ENCODE measurements around the gene BIN1. TPM values are rescaled to one million over a fixed set of nuclear protein-coding genes. Genes with fewer than 3 reads are reported as not detected.

BIN1 gene
- total RNA-seq, 1 donor from 2014 or later: 15.8 TPM

DNA sequence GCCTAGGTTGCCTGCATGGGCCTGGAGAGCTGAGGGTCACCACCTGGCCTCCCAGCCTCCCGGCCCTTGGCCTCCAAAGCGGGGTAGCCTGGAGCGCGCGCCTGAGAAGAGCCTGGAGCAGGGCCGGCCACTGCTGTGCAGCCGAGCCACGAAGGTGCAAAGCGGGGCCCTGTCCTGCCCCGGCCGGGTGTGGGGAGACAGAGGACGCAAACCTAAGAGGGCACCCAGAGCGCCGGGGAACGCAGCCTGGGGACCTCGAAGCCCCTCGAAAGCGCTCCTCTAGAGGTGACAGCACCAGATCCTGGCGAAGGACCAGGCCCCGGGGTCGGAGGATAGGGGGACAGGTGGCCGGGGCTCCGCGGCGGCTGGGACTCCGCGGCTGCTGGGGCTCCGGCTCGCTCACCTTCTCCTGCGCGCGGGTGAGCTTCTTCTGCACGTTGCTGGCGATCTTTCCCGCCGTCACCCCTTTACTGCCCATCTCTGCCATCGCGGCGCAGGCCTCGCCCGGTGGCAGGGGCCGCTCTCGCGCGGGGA is 430 bp downstream of the BIN1 start:
- Histone ChIP-seq H3K27ac (replicated peaks) (peak overlapping the region; percentile 84), H3K9me3 (replicated peaks) (no peaks in the 10 kb centered on the region), H3K27me3 (ENCODE audit: low read depth) (no peaks in the 10 kb centered on the region), H3K4me3 (peak overlapping the region; percentile 87), H3K36me3 (no peaks in the 10 kb centered on the region), H3K4me1 (peaks cover 49% of the 10 kb centered on the region)
- intact Hi-C loops (cut with micrococcal nuclease): no loop called here
- TF ChIP-seq, protein P1, sequence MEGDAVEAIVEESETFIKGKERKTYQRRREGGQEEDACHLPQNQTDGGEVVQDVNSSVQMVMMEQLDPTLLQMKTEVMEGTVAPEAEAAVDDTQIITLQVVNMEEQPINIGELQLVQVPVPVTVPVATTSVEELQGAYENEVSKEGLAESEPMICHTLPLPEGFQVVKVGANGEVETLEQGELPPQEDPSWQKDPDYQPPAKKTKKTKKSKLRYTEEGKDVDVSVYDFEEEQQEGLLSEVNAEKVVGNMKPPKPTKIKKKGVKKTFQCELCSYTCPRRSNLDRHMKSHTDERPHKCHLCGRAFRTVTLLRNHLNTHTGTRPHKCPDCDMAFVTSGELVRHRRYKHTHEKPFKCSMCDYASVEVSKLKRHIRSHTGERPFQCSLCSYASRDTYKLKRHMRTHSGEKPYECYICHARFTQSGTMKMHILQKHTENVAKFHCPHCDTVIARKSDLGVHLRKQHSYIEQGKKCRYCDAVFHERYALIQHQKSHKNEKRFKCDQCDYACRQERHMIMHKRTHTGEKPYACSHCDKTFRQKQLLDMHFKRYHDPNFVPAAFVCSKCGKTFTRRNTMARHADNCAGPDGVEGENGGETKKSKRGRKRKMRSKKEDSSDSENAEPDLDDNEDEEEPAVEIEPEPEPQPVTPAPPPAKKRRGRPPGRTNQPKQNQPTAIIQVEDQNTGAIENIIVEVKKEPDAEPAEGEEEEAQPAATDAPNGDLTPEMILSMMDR (IDR thresholded peaks at IDR 0.05; ENCODE audit: borderline replicate concordance): no peak
- no peak for DNase-seq

DNA sequence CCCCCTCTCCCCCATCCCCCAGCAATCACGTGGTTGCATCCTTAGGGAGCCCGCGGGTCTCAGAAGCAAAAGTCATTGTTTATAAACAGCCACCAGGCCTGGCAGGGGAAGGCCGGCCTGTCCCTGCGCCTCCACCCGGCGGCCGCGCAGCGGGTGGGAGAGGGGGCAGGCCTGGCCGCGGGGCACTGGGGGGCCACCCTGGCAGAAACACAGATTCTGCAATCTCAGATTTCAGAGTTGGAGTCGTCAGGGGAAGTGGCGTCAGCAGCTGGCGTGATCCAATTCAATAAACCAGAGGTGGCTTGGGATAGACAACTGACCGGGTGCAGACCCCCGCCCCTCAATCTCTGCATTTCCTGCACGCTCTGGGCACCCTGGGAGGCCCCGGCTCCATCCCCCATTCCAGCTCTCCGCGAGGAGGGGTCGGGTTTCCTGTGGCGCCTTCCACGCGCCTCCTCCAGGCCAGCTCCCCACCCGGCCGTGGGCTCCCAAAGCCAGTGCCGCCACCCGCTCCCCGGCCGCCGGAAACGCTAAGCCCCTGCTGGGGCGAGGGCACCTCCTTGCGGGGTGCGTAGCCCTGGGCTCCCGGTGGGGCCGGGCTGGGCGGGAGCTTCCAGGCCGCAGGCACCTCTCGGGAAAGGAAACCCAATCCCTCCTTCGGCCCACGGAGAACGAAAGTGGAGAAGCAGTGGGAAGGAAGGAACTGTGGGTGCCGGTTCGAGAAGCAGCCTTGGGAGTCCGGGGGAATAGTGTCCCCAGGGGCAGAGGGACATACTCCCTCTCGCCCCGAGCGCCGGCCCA is 1.1 kb downstream of the BIN1 start:
- intact Hi-C loops (cut with micrococcal nuclease): no loop called here
- Histone ChIP-seq H3K36me3 (no peaks in the 10 kb centered on the region), H3K4me1 (peaks cover 49% of the 10 kb centered on the region)

DNA sequence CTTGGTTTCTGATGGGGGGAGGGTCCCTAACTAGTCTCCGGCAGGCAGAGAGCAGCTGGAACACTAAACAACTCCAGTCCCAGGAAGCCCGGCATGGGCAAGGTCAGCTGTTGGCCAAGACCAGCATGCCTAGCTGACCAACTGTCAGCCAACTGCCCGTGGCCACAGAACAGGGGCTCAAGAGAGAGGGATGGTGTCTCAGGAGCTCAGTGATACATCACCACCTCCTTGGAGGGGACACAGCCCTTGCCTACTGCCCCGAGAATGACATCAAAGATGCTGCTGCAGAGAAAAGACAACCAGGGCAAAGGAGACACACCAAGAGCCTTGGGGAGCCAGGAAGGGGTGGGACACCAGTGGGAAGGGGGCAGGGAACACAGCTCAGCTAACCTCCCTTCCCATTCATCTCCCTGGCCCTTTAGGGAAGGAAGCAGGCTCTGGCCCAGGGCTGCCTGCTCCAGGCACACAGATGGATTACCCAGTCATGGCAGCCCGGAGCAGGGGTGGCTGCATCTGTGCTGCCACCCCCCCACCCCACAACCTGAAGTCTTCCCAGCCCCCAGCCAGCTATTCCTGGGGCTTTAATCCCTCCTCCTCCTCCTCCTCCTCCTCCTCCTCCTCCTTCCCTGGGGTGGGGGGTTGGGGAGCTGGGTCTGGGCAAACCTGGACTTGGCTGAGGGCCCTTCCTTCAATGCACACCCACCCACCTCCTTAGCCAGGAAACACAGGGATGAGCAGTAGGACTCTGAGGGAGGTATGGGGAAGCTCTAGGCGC is 1.9 kb downstream of the BIN1 start:
- peaks cover 49% of the 10 kb centered on the region for H3K4me1 ChIP-seq
- H3K27ac ChIP-seq (replicated peaks): peak overlapping the region; percentile 84
- no peaks in the 10 kb centered on the region for H3K36me3 ChIP-seq
- intact Hi-C loops (cut with micrococcal nuclease): no loop called here
- TF ChIP-seq, protein P1 (IDR thresholded peaks at IDR 0.05; ENCODE audit: borderline replicate concordance): no peak
- no peak for DNase-seq
- no peaks in the 10 kb centered on the region for H3K9me3 ChIP-seq (replicated peaks)
- no peaks in the 10 kb centered on the region for H3K27me3 ChIP-seq (ENCODE audit: low read depth)
- peak overlapping the region; percentile 87 for H3K4me3 ChIP-seq

More for the DNA sequence above, 1.1 kb downstream of the BIN1 start:
- no peaks in the 10 kb centered on the region for H3K9me3 ChIP-seq (replicated peaks)
- no peaks in the 10 kb centered on the region for H3K27me3 ChIP-seq (ENCODE audit: low read depth)
- TF ChIP-seq, protein P1 (IDR thresholded peaks at IDR 0.05; ENCODE audit: borderline replicate concordance): no peak
- DNase-seq: no peak
- peak overlapping the region; percentile 87 for H3K4me3 ChIP-seq
- H3K27ac ChIP-seq (replicated peaks): peak overlapping the region; percentile 84

DNA sequence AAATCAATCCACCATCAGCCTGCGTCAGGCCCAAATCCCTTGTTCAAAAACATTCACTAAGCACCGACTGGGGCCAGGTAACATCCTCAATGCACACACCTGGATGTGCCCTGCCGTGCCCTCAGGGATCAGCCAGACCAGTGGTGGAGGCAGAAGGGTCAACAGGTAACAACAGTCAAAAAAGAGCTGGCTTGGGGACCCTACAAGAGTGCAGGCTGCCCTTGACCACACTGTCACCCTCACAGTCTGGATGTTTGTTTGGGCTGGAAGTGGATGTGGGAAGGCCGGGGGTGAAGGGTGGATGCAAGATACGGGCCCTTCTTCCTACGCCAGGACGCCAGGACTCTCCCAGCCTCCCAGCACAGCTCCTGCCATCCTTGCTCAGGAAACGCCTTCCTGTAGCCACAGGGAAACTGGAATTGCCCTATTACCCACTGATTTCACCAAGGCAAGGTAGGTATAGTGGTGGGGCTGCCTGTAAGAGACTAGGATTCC is 2.7 kb downstream of the BIN1 start:
- TF ChIP-seq, protein P1 (IDR thresholded peaks at IDR 0.05; ENCODE audit: borderline replicate concordance): no peak
- DNase-seq: no peak
- Histone ChIP-seq H3K27me3 (ENCODE audit: low read depth) (no peaks in the 10 kb centered on the region), H3K36me3 (no peaks in the 10 kb centered on the region), H3K4me3 (no peak overlapping the region), H3K27ac (replicated peaks) (no peak overlapping the region), H3K9me3 (replicated peaks) (no peaks in the 10 kb centered on the region), H3K4me1 (peaks cover 46% of the 10 kb centered on the region)
- intact Hi-C loops (cut with micrococcal nuclease): no loop called here
